CD4-positive, CD25-positive, alpha-beta regulatory T cell (primary cell): ENCODE results near the gene TMPRSS5. TPM values are rescaled to one million over a fixed set of nuclear protein-coding genes. Genes with fewer than 3 reads are reported as not detected.

Experiments
- ATAC-seq, 2 donors: fragments of 150-1000 bp; cut with Tn5 transposase; one replicate each; pipeline ENCODE4 v1.10.0; 2021; ENCODE audit warnings: low read depth in 2 of 2, moderate number of reproducible peaks in 2 of 2, moderate library complexity in 1 of 2
- DNase-seq, 3 donors: peaks; one replicate each; pipeline versions ENCODE4 v3.0.0 to v3.0.0-alpha.2; 2012 to 2022; ENCODE audit warnings: mixed read lengths in 1 of 3
- H3K27ac ChIP-seq: one replicate; pipeline ENCODE4 v1.7.0; 2013; ENCODE audit warnings: mild to moderate bottlenecking, low read length; ENCODE audit not compliant: insufficient read depth, poor library complexity, severe bottlenecking
- H3K27me3 ChIP-seq: one replicate; pipeline ENCODE4 v1.7.0; 2013; ENCODE audit warnings: low read length; ENCODE audit not compliant: control insufficient read depth, insufficient read depth
- H3K36me3 ChIP-seq: one replicate; pipeline ENCODE4 v1.7.0; 2013; ENCODE audit warnings: mild to moderate bottlenecking, low read length, moderate library complexity; ENCODE audit not compliant: control insufficient read depth, insufficient read depth
- H3K4me1 ChIP-seq: 2 replicates; pipeline ENCODE4 v1.7.0; 2013; ENCODE audit warnings: mild to moderate bottlenecking, low read length; ENCODE audit not compliant: insufficient read depth, control insufficient read depth, poor library complexity, severe bottlenecking
- H3K4me3 ChIP-seq: one replicate; pipeline ENCODE4 v1.7.0; 2013; ENCODE audit warnings: low read depth, mild to moderate bottlenecking, low read length, moderate library complexity
- H3K9me3 ChIP-seq, 2 experiments: 1 replicate in 1 of 2; 2 replicates in 1 of 2; pipeline ENCODE4 v1.7.0; 2013; ENCODE audit warnings: low read length in 2 of 2, mild to moderate bottlenecking in 1 of 2, moderate library complexity in 1 of 2; ENCODE audit not compliant: control insufficient read depth in 2 of 2
- H3K27ac Mint-ChIP-seq, 3 donors: one replicate each; pipeline ENCODE4 v1.8.0; 2020 to 2022; ENCODE audit warnings: mild to moderate bottlenecking in 3 of 3, mixed read lengths in 3 of 3, moderate library complexity in 2 of 3
- H3K27me3 Mint-ChIP-seq: one replicate; pipeline ENCODE4 v1.8.0; 2022; ENCODE audit warnings: mild to moderate bottlenecking, mixed read lengths
- H3K36me3 Mint-ChIP-seq: one replicate; pipeline ENCODE4 v1.8.0; 2020; ENCODE audit warnings: mixed read lengths
- H3K4me1 Mint-ChIP-seq, 4 donors: one replicate each; pipeline ENCODE4 v1.8.0; 2020 to 2022; ENCODE audit warnings: mixed read lengths in 4 of 4, mild to moderate bottlenecking in 1 of 4
- H3K4me3 Mint-ChIP-seq, 4 donors: one replicate each; pipeline ENCODE4 v1.8.0; 2020 to 2022; ENCODE audit warnings: mild to moderate bottlenecking in 4 of 4, mixed read lengths in 4 of 4, moderate library complexity in 3 of 4
- H3K9me3 Mint-ChIP-seq, 7 donors: one replicate each; pipeline ENCODE4 v1.8.0; 2020 to 2022; ENCODE audit warnings: mixed read lengths in 7 of 7, mild to moderate bottlenecking in 3 of 7, moderate library complexity in 2 of 7
- polyA plus RNA-seq, 4 donors: library from polyadenylated mRNA; unstranded; fragments of 300-500 nt; fragmentation: Illumina TruSeq; gene quantifications; one replicate each; pipeline ENCODE4 v1.2.3, GENCODE V29; 2021
- total RNA-seq: library from RNA; stranded (reverse); gene quantifications from one replicate; pipeline ENCODE4 v1.2.3, GENCODE V29; 2022

TMPRSS5 gene
- total and polyA plus RNA-seq, 5 donors from 2014 or later: 0.08 to 0.74 TPM; not detected in 3

GRCh38 chr11:113695207-113695606 is 10.9 kb downstream of the TMPRSS5 start:
- Mint-ChIP-seq H3K27me3 (no peaks in the 10 kb centered on the region), H3K36me3 (peaks cover 13% of the 10 kb centered on the region), H3K4me3 (no peak overlapping the region), H3K9me3 (no peaks in the 10 kb centered on the region), H3K27ac (no peak overlapping the region), H3K4me1 (peaks cover 0 to 1% (median 0%) of the 10 kb centered on the region in 4 donors)
- H3K4me1 ChIP-seq: no peaks in the 10 kb centered on the region
- no peak overlapping the region for H3K27ac ChIP-seq
- DNase-seq (no peak), ATAC-seq (no peak)
- no peak overlapping the region for H3K4me3 ChIP-seq
- H3K36me3 ChIP-seq: no peaks in the 10 kb centered on the region
- H3K9me3 ChIP-seq: no peaks in the 10 kb centered on the region
- no peaks in the 10 kb centered on the region for H3K27me3 ChIP-seq

- no peak overlapping the region for H3K27ac ChIP-seq
- no peaks in the 10 kb centered on the region for H3K27me3 ChIP-seq
- Mint-ChIP-seq H3K9me3 (no peaks in the 10 kb centered on the region), H3K36me3 (peaks cover 13% of the 10 kb centered on the region), H3K4me1 (no peaks in the 10 kb centered on the region), H3K27me3 (no peaks in the 10 kb centered on the region), H3K27ac (no peak overlapping the region), H3K4me3 (no peak overlapping the region)
- H3K36me3 ChIP-seq: no peaks in the 10 kb centered on the region
- H3K4me3 ChIP-seq: no peak overlapping the region
- DNase-seq (no peak), ATAC-seq (no peak)
- no peaks in the 10 kb centered on the region for H3K9me3 ChIP-seq
- no peaks in the 10 kb centered on the region for H3K4me1 ChIP-seq
Measured at GRCh38 chr11:113694390-113694789, 11.7 kb downstream of the TMPRSS5 start.

GRCh38 chr11:113693030-113693429 is 13.1 kb downstream of the TMPRSS5 start:
- Mint-ChIP-seq H3K36me3 (peaks cover 13% of the 10 kb centered on the region), H3K9me3 (no peaks in the 10 kb centered on the region), H3K27me3 (no peaks in the 10 kb centered on the region), H3K4me1 (no peaks in the 10 kb centered on the region), H3K4me3 (no peak overlapping the region), H3K27ac (no peak overlapping the region)
- no peaks in the 10 kb centered on the region for H3K9me3 ChIP-seq
- no peaks in the 10 kb centered on the region for H3K36me3 ChIP-seq
- DNase-seq (no peak), ATAC-seq (no peak)
- no peaks in the 10 kb centered on the region for H3K27me3 ChIP-seq
- H3K4me1 ChIP-seq: no peaks in the 10 kb centered on the region
- no peak overlapping the region for H3K4me3 ChIP-seq
- no peak overlapping the region for H3K27ac ChIP-seq

GRCh38 chr11:113690619-113691569 is 15.2 kb downstream of the TMPRSS5 start:
- no peak for DNase-seq

GRCh38 chr11:113689768-113690618 is 16.1 kb downstream of the TMPRSS5 start:
- H3K27ac Mint-ChIP-seq: no peak overlapping the region
- H3K27me3 Mint-ChIP-seq: no peaks in the 10 kb centered on the region
- H3K9me3 Mint-ChIP-seq: no peaks in the 10 kb centered on the region
- peaks cover 5% of the 10 kb centered on the region for H3K36me3 Mint-ChIP-seq
- Histone ChIP-seq H3K36me3 (no peaks in the 10 kb centered on the region), H3K4me1 (no peaks in the 10 kb centered on the region), H3K9me3 (no peaks in the 10 kb centered on the region), H3K27ac (no peak overlapping the region), H3K27me3 (no peaks in the 10 kb centered on the region), H3K4me3 (no peak overlapping the region)
- no peak overlapping the region for H3K4me3 Mint-ChIP-seq
- no peak for ATAC-seq
- peaks cover 0 to 7% (median 0%) of the 10 kb centered on the region in 4 donors for H3K4me1 Mint-ChIP-seq
- DNase-seq: no peak

More at GRCh38 chr11:113690619-113691569, 15.2 kb downstream of the TMPRSS5 start:
- no peaks in the 10 kb centered on the region for H3K27me3 Mint-ChIP-seq
- no peak overlapping the region for H3K27ac Mint-ChIP-seq
- H3K27ac ChIP-seq: no peak overlapping the region
- H3K9me3 Mint-ChIP-seq: no peaks in the 10 kb centered on the region
- no peak for ATAC-seq
- no peaks in the 10 kb centered on the region for H3K4me1 ChIP-seq
- H3K4me1 Mint-ChIP-seq: peaks cover 0 to 3% (median 0%) of the 10 kb centered on the region in 4 donors
- no peaks in the 10 kb centered on the region for H3K27me3 ChIP-seq
- no peaks in the 10 kb centered on the region for H3K9me3 ChIP-seq
- H3K36me3 ChIP-seq: no peaks in the 10 kb centered on the region
- no peak overlapping the region for H3K4me3 Mint-ChIP-seq
- peaks cover 12% of the 10 kb centered on the region for H3K36me3 Mint-ChIP-seq
- H3K4me3 ChIP-seq: no peak overlapping the region

- Mint-ChIP-seq H3K36me3 (peaks cover 3% of the 10 kb centered on the region), H3K4me1 (peaks cover 0 to 7% (median 0%) of the 10 kb centered on the region in 4 donors), H3K27ac (no peak overlapping the region), H3K9me3 (no peaks in the 10 kb centered on the region), H3K27me3 (no peaks in the 10 kb centered on the region), H3K4me3 (no peak overlapping the region)
- ATAC-seq (no peak), DNase-seq (no peak)
- no peak overlapping the region for H3K27ac ChIP-seq
- no peak overlapping the region for H3K4me3 ChIP-seq
- no peaks in the 10 kb centered on the region for H3K9me3 ChIP-seq
- H3K27me3 ChIP-seq: no peaks in the 10 kb centered on the region
- H3K4me1 ChIP-seq: no peaks in the 10 kb centered on the region
- no peaks in the 10 kb centered on the region for H3K36me3 ChIP-seq
Measured at GRCh38 chr11:113685654-113686359, 20.3 kb downstream of the TMPRSS5 start.

GRCh38 chr11:113684496-113684895 is 21.6 kb downstream of the TMPRSS5 start:
- H3K4me3 Mint-ChIP-seq: no peak overlapping the region
- H3K36me3 Mint-ChIP-seq: peaks cover 3% of the 10 kb centered on the region
- no peaks in the 10 kb centered on the region for H3K27me3 ChIP-seq
- ATAC-seq: no peak
- no peaks in the 10 kb centered on the region for H3K36me3 ChIP-seq
- H3K9me3 Mint-ChIP-seq: no peaks in the 10 kb centered on the region
- no peaks in the 10 kb centered on the region for H3K27me3 Mint-ChIP-seq
- H3K9me3 ChIP-seq: no peaks in the 10 kb centered on the region
- H3K4me1 Mint-ChIP-seq: peaks cover 0 to 7% (median 0%) of the 10 kb centered on the region in 4 donors
- no peaks in the 10 kb centered on the region for H3K4me1 ChIP-seq
- no peak overlapping the region for H3K27ac ChIP-seq
- no peak overlapping the region for H3K27ac Mint-ChIP-seq
- H3K4me3 ChIP-seq: no peak overlapping the region
- no peak for DNase-seq
